GM23338 (cell line): ENCODE results near the gene IL17RB. TPM values are rescaled to one million over a fixed set of nuclear protein-coding genes. Genes with fewer than 3 reads are reported as not detected.

Experiments
- polyA plus RNA-seq: library from polyadenylated mRNA; unstranded; fragments of >200 nt; fragmentation: Nextera tagmentation; extraction: Ambion mirVana; gene quantifications from 2 replicates; pipeline ENCODE4 v1.2.1, GENCODE V29; 2016
- small RNA-seq: library from RNA; depleted of rRNA; stranded (forward); fragments of <200 nt; gene quantifications from one replicate; pipeline ENCODE3, GENCODE V24; 2014; ENCODE audit warnings: low replicate concordance
- total RNA-seq: library from RNA; depleted of rRNA; stranded (reverse); fragments of >200 nt; shearing (Covaris generic); gene quantifications from 2 replicates; pipeline ENCODE4 v1.2.3, GENCODE V29; 2014; rRNA removed

IL17RB gene
- total and polyA plus RNA-seq, 2 experiments from 2014 or later = 5.7 to 6.9 TPM

Small RNAs within 50 kb of the gene (small RNA-seq; reads per million reads assigned to genes)
- gene AC012467.1 = not detected

Other genes with a start within 250 kb of the IL17RB start
- gene CHDH, start 149 bp upstream of the IL17RB start, total RNA-seq = 6.6 and 31.4 TPM in 2 replicates
- 2.3 and 2.5 TPM in 2 replicates for gene CHDH, start 149 bp upstream of the IL17RB start, polyA plus RNA-seq
- 23.0 and 25.7 TPM in 2 replicates for gene ACTR8, start 35.6 kb downstream of the IL17RB start, total RNA-seq
- gene ACTR8, start 35.6 kb downstream of the IL17RB start, polyA plus RNA-seq = 16.2 and 19.8 TPM in 2 replicates
- 21.4 and 26.4 TPM in 2 replicates for gene SELENOK, start 45.3 kb downstream of the IL17RB start, total RNA-seq
- gene SELENOK, start 45.3 kb downstream of the IL17RB start, polyA plus RNA-seq = 168 and 182 TPM in 2 replicates